ENCODE results near the gene MGAT4A.
"Not testable (repeated sequence)": the region's sequence is repeated elsewhere in the genome, so short reads cannot be mapped to it uniquely, and the experiment has no call there.

MGAT4A gene

GRCh38 chr2:98702858-98703620 lies 27.9 kb downstream of the MGAT4A start:
- no peak for DNase-seq (ENCODE audit: low read depth, low spot score)

GRCh38 chr2:98702127-98702802 lies 28.7 kb downstream of the MGAT4A start:
- no peak for DNase-seq (ENCODE audit: low read depth, low spot score)

- DNase-seq (ENCODE audit: low read depth, low spot score): no peak
These were observed 29.7 kb downstream of the MGAT4A start for GRCh38 chr2:98701230-98701629.

GRCh38 chr2:98698896-98699295 lies 32.0 kb downstream of the MGAT4A start:
- no peak for DNase-seq (ENCODE audit: low read depth, low spot score)

GRCh38 chr2:98697651-98698337 lies 33.1 kb downstream of the MGAT4A start:
- no peak for DNase-seq (ENCODE audit: low read depth, low spot score)

- DNase-seq (ENCODE audit: low read depth, low spot score): no peak
These were observed 34.7 kb downstream of the MGAT4A start for GRCh38 chr2:98696200-98696599.

- no peak for DNase-seq (ENCODE audit: low read depth, low spot score)
These were observed 35.7 kb downstream of the MGAT4A start for GRCh38 chr2:98695255-98695654.

GRCh38 chr2:98693477-98693876 lies 37.5 kb downstream of the MGAT4A start:
- DNase-seq (ENCODE audit: low read depth, low spot score): no peak

GRCh38 chr2:98692090-98693054 lies 38.6 kb downstream of the MGAT4A start:
- no peak for DNase-seq (ENCODE audit: low read depth, low spot score)

- no peak for DNase-seq (ENCODE audit: low read depth, low spot score)
These were observed 39.6 kb downstream of the MGAT4A start for GRCh38 chr2:98691303-98691702.

GRCh38 chr2:98685930-98686887 lies 44.7 kb downstream of the MGAT4A start:
- DNase-seq (ENCODE audit: low read depth, low spot score): no peak

GRCh38 chr2:98683728-98684127 lies 47.2 kb downstream of the MGAT4A start:
- DNase-seq (ENCODE audit: low read depth, low spot score): no peak

GRCh38 chr2:98676742-98677141 lies 54.2 kb downstream of the MGAT4A start:
- no peak for DNase-seq (ENCODE audit: low read depth, low spot score)

- DNase-seq (ENCODE audit: low read depth, low spot score): no peak
These were observed 56.5 kb downstream of the MGAT4A start for GRCh38 chr2:98674233-98674964.

GRCh38 chr2:98669675-98670074 lies 61.3 kb downstream of the MGAT4A start:
- no peak for DNase-seq (ENCODE audit: low read depth, low spot score)

GRCh38 chr2:98665677-98666076 lies 65.3 kb downstream of the MGAT4A start:
- no peak for DNase-seq (ENCODE audit: low read depth, low spot score)

- no peak for DNase-seq (ENCODE audit: low read depth, low spot score)
These were observed 66.6 kb downstream of the MGAT4A start for GRCh38 chr2:98664323-98664722.

- no peak for DNase-seq (ENCODE audit: low read depth, low spot score)
These were observed 67.3 kb downstream of the MGAT4A start for GRCh38 chr2:98663511-98664090.

- DNase-seq (ENCODE audit: low read depth, low spot score): not testable (repeated sequence)
These were observed 71.5 kb downstream of the MGAT4A start for GRCh38 chr2:98659491-98659840.
